ENCODE data around the gene KSR2.

DNA sequence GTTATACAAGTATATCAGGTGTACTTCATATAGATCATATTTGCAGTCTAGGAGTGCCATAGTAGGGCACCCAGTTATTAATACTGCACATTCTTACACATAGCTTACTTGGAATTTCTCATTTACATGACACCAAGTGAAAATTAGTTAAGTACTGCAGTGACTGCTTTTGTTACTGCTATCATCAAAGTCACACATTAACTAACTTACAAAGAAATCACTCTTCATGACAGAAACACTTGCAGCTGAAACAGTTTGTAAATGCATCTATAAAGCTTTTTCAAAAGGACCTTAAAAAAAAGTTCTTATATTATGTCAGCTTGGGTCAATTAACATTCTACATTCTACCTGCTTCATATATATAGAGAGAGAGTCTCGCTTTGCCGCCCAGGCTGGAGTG, 29.9 kb upstream of the KSR2 start:
- TF ChIP-seq, protein P1, sequence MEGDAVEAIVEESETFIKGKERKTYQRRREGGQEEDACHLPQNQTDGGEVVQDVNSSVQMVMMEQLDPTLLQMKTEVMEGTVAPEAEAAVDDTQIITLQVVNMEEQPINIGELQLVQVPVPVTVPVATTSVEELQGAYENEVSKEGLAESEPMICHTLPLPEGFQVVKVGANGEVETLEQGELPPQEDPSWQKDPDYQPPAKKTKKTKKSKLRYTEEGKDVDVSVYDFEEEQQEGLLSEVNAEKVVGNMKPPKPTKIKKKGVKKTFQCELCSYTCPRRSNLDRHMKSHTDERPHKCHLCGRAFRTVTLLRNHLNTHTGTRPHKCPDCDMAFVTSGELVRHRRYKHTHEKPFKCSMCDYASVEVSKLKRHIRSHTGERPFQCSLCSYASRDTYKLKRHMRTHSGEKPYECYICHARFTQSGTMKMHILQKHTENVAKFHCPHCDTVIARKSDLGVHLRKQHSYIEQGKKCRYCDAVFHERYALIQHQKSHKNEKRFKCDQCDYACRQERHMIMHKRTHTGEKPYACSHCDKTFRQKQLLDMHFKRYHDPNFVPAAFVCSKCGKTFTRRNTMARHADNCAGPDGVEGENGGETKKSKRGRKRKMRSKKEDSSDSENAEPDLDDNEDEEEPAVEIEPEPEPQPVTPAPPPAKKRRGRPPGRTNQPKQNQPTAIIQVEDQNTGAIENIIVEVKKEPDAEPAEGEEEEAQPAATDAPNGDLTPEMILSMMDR (IDR thresholded peaks at IDR 0.05; ENCODE audit: extremely low read depth in 1 of 2, insufficient read depth in 1 of 2, low read depth in 1 of 2, low read length in 2 of 2) = no peak
- TF ChIP-seq EZH2 (IDR thresholded peaks at IDR 0.05; ENCODE audit: borderline replicate concordance, low read depth, low read length, severe bottlenecking) (no peak), POLR2A (IDR thresholded peaks at IDR 0.05; ENCODE audit: low read depth, low read length) (no peak)

All from endothelial cell of umbilical vein (primary cell).